ENCODE measurements around the gene NHERF2. TPM values are rescaled to one million over a fixed set of nuclear protein-coding genes. Genes with fewer than 3 reads are reported as not detected.

Gene NHERF2
- total and polyA plus RNA-seq, 2 experiments from 2014 or later, result 12.0 to 16.5 TPM

DNA sequence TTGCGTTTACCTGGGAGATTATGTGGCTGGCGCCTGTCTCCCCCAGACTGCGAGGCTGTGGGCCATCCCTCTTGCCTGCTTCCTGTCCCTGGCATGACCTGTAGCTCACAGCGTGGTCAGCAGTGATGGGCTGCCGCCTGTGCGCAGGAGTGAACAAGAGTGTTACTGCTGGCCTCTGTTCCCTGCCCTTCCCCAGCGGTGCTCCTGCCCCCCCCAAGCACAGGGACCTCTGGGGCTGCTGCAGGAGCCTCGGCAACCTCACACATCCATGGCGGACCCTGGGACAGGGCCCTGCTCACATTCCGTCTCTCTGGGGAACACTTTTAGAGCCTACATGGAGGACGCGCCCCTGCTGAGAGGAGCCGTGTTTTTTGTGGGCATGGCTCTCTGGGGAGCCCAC is 31.7 kb downstream of the NHERF2 start (continued):
- TF ChIP-seq, protein P1, sequence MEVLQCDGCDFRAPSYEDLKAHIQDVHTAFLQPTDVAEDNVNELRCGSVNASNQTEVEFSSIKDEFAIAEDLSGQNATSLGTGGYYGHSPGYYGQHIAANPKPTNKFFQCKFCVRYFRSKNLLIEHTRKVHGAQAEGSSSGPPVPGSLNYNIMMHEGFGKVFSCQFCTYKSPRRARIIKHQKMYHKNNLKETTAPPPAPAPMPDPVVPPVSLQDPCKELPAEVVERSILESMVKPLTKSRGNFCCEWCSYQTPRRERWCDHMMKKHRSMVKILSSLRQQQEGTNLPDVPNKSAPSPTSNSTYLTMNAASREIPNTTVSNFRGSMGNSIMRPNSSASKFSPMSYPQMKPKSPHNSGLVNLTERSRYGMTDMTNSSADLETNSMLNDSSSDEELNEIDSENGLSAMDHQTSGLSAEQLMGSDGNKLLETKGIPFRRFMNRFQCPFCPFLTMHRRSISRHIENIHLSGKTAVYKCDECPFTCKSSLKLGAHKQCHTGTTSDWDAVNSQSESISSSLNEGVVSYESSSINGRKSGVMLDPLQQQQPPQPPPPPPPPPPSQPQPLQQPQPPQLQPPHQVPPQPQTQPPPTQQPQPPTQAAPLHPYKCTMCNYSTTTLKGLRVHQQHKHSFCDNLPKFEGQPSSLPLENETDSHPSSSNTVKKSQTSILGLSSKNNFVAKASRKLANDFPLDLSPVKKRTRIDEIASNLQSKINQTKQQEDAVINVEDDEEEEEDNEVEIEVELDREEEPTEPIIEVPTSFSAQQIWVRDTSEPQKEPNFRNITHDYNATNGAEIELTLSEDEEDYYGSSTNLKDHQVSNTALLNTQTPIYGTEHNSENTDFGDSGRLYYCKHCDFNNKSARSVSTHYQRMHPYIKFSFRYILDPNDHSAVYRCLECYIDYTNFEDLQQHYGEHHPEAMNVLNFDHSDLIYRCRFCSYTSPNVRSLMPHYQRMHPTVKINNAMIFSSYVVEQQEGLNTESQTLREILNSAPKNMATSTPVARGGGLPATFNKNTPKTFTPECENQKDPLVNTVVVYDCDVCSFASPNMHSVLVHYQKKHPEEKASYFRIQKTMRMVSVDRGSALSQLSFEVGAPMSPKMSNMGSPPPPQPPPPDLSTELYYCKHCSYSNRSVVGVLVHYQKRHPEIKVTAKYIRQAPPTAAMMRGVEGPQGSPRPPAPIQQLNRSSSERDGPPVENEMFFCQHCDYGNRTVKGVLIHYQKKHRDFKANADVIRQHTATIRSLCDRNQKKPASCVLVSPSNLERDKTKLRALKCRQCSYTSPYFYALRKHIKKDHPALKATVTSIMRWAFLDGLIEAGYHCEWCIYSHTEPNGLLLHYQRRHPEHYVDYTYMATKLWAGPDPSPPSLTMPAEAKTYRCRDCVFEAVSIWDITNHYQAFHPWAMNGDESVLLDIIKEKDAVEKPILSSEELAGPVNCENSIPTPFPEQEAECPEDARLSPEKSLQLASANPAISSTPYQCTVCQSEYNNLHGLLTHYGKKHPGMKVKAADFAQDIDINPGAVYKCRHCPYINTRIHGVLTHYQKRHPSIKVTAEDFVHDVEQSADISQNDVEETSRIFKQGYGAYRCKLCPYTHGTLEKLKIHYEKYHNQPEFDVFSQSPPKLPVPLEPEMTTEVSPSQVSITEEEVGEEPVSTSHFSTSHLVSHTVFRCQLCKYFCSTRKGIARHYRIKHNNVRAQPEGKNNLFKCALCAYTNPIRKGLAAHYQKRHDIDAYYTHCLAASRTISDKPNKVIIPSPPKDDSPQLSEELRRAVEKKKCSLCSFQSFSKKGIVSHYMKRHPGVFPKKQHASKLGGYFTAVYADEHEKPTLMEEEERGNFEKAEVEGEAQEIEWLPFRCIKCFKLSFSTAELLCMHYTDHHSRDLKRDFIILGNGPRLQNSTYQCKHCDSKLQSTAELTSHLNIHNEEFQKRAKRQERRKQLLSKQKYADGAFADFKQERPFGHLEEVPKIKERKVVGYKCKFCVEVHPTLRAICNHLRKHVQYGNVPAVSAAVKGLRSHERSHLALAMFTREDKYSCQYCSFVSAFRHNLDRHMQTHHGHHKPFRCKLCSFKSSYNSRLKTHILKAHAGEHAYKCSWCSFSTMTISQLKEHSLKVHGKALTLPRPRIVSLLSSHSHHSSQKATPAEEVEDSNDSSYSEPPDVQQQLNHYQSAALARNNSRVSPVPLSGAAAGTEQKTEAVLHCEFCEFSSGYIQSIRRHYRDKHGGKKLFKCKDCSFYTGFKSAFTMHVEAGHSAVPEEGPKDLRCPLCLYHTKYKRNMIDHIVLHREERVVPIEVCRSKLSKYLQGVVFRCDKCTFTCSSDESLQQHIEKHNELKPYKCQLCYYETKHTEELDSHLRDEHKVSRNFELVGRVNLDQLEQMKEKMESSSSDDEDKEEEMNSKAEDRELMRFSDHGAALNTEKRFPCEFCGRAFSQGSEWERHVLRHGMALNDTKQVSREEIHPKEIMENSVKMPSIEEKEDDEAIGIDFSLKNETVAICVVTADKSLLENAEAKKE (CRISPR knock-in tag; IDR thresholded peaks at IDR 0.05), result no peak
- TF ChIP-seq CREB1 (CRISPR knock-in tag; IDR thresholded peaks at IDR 0.05; ENCODE audit: low read depth) (no peak), JUNB (IDR thresholded peaks at IDR 0.05; ENCODE audit: unreplicated experiment) (no peak), ZNF114 (CRISPR knock-in tag; IDR thresholded peaks at IDR 0.05) (no peak)
- TF ChIP-seq, protein P2, sequence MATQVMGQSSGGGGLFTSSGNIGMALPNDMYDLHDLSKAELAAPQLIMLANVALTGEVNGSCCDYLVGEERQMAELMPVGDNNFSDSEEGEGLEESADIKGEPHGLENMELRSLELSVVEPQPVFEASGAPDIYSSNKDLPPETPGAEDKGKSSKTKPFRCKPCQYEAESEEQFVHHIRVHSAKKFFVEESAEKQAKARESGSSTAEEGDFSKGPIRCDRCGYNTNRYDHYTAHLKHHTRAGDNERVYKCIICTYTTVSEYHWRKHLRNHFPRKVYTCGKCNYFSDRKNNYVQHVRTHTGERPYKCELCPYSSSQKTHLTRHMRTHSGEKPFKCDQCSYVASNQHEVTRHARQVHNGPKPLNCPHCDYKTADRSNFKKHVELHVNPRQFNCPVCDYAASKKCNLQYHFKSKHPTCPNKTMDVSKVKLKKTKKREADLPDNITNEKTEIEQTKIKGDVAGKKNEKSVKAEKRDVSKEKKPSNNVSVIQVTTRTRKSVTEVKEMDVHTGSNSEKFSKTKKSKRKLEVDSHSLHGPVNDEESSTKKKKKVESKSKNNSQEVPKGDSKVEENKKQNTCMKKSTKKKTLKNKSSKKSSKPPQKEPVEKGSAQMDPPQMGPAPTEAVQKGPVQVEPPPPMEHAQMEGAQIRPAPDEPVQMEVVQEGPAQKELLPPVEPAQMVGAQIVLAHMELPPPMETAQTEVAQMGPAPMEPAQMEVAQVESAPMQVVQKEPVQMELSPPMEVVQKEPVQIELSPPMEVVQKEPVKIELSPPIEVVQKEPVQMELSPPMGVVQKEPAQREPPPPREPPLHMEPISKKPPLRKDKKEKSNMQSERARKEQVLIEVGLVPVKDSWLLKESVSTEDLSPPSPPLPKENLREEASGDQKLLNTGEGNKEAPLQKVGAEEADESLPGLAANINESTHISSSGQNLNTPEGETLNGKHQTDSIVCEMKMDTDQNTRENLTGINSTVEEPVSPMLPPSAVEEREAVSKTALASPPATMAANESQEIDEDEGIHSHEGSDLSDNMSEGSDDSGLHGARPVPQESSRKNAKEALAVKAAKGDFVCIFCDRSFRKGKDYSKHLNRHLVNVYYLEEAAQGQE (IDR thresholded peaks at IDR 0.05; ENCODE audit: unreplicated experiment), result no peak
- TF ChIP-seq, protein P3, sequence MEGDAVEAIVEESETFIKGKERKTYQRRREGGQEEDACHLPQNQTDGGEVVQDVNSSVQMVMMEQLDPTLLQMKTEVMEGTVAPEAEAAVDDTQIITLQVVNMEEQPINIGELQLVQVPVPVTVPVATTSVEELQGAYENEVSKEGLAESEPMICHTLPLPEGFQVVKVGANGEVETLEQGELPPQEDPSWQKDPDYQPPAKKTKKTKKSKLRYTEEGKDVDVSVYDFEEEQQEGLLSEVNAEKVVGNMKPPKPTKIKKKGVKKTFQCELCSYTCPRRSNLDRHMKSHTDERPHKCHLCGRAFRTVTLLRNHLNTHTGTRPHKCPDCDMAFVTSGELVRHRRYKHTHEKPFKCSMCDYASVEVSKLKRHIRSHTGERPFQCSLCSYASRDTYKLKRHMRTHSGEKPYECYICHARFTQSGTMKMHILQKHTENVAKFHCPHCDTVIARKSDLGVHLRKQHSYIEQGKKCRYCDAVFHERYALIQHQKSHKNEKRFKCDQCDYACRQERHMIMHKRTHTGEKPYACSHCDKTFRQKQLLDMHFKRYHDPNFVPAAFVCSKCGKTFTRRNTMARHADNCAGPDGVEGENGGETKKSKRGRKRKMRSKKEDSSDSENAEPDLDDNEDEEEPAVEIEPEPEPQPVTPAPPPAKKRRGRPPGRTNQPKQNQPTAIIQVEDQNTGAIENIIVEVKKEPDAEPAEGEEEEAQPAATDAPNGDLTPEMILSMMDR (conservative IDR thresholded peaks at IDR 0.05; ENCODE audit: low read depth in 2 of 2), result no peak
